Bronchial epithelial cell (primary cell): Measurements from ENCODE around the gene CDK18. TPM values are rescaled to one million over a fixed set of nuclear protein-coding genes. Genes with fewer than 3 reads are reported as not detected.

Source experiments
- DNase-seq: peaks from one replicate; pipeline ENCODE4 v3.0.0-alpha.2; 2010; ENCODE audit warnings: low read depth
- FAIRE-seq: peaks from 2 replicates; lab custom pipeline; 2011; peaks lifted over from hg19 to GRCh38; lab: Jason Lieb, UNC
- H3K27me3 ChIP-seq: 2 replicates; pipeline ENCODE4 v1.5.1; 2011; ENCODE audit warnings: low read length; ENCODE audit not compliant: control insufficient read depth, insufficient read depth
- H3K36me3 ChIP-seq: 2 replicates; pipeline ENCODE4 v1.5.1; 2011; ENCODE audit warnings: low read length; ENCODE audit not compliant: control insufficient read depth, insufficient read depth
- H3K4me3 ChIP-seq: 2 replicates; pipeline ENCODE4 v1.5.1; 2011; ENCODE audit warnings: mild to moderate bottlenecking, low read depth, low read length, control low read depth
- total RNA-seq: library from RNA; depleted of rRNA; stranded (reverse); fragments of >200 nt; gene quantifications from 2 replicates; pipeline ENCODE4 v1.2.1, GENCODE V29; 2014
- TF ChIP-seq, protein P1 (sequence below): IDR thresholded peaks from 2 replicates; pipeline ENCODE4 v1.5.1; 2011; ENCODE audit warnings: mild to moderate bottlenecking, moderate library complexity, low read length, control low read depth, inconsistent platforms; ENCODE audit not compliant: insufficient read depth, severe bottlenecking

CDK18 gene
- total RNA-seq, 1 donor from 2014 or later = 1.8 TPM

DNA sequence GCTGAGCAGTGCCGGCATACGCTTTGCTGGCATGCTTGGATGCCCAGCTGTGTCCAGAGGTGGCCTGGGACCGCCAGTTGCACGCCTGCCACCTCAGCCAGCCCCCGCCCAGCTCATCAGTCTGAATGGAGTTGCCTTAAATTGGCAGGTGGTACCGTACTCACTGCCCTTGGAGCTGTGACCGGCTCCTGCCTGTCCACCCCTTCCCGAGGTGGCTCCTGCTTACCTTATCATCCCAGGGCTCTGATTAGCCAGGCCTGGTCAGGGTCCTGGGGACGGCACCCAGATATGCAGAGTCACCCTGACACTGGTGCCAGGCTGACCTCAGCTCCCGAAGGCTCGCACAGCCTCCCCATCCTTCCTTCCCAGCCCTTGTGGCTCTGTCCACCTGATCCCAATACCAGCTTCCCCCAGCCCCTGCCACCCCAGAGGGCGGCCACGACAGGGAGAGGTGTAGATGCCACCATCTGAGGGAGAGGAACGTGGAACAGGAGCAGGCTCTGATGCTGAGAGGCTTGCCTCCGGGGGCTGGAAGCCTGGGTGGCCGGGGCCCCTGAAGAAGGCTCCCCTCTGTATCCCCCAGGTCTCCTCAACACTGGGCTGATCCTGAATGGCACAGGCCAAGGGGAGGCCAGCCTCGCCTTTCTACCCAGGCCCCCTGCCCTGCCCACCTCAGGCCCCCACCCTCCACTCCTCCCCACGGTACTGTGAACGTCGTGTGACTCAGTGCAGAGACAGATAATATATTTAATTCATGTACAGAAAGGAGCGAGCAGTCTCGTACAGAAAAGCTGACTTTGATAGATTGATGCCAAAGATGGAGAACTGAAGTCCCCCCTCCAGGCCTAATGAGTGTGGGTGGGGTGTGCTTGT, 27.8 kb downstream of the CDK18 start:
- DNase-seq = no peak
- Histone ChIP-seq H3K4me3 (no peak overlapping the region), H3K36me3 (peaks cover 4% of the 10 kb centered on the region), H3K27me3 (no peaks in the 10 kb centered on the region)
- TF ChIP-seq, protein P1, sequence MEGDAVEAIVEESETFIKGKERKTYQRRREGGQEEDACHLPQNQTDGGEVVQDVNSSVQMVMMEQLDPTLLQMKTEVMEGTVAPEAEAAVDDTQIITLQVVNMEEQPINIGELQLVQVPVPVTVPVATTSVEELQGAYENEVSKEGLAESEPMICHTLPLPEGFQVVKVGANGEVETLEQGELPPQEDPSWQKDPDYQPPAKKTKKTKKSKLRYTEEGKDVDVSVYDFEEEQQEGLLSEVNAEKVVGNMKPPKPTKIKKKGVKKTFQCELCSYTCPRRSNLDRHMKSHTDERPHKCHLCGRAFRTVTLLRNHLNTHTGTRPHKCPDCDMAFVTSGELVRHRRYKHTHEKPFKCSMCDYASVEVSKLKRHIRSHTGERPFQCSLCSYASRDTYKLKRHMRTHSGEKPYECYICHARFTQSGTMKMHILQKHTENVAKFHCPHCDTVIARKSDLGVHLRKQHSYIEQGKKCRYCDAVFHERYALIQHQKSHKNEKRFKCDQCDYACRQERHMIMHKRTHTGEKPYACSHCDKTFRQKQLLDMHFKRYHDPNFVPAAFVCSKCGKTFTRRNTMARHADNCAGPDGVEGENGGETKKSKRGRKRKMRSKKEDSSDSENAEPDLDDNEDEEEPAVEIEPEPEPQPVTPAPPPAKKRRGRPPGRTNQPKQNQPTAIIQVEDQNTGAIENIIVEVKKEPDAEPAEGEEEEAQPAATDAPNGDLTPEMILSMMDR = no peak
- FAIRE-seq = no peak

DNA sequence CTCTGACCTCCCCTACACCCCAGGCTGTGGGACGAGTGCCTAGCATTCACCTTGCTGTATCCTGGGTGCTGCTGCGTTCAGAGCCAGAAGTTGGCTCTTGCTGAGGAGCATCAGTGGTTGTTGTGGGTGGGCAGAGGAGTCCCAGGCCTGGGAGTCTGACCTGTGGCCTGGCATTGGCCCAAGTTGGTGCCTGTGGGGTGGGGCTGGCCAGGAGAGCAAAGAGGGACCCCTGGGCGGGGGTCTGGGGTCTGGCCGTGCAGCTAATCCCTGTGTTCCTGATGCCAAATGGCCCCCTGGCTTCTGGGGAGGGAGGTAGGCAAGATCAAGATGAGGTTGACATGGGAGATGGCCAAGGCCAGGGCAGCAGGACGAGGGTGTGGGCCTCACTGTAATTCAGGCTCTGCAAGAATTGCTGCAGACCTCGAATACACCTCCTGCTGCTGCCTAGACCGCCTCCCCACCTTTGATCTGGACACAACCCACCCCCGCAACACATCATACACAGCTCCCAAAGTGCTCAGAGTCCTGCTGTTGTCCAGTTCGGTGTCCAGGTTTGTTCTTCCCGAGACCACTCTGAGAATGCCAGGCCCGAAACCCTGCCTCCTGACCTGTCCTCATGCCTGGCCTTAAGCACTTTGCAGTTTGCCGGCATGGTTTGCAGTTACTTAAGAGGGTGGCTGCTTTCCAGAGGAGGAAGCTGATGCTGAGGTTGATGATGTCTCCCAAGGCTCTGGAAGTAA, 28.7 kb downstream of the CDK18 start:
- FAIRE-seq = no peak
- Histone ChIP-seq H3K36me3 (peaks cover 4% of the 10 kb centered on the region), H3K4me3 (no peak overlapping the region), H3K27me3 (no peaks in the 10 kb centered on the region)
- no peak for DNase-seq
- TF ChIP-seq, protein P1 = no peak

DNA sequence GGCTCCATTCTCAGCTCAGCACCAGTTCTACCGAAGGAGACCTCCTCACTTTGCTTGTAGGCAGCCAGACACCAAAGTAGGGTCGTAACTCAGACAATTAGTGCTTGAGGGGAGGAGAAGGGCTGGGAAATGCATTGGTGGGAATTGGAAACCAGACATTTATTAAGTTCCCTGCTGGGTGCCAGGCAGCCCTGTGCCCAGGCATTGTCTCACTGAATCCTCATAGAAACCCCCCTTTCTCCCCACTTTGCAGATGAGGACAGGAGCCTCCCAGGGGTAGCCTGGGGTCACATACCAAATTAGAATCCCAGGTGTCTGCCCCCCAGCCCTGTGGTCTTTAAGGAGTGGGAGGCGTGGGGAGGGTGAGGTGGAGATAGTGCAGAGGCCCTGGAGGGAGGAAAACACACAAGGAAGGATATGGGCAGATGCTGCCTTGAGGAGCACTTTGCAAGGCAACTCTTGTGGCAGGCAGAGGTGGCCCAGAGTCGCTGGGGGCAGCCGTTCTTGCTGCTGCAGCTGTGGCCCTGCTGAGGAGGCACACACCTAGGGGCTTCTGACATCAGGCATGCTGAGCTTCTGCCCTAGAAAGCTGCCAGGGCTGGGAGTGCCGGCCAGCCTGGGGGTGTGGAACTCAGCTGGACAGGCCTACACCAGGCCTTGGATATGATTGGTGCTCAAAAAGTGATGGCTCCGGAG, 29.4 kb downstream of the CDK18 start:
- TF ChIP-seq, protein P1 = no peak
- FAIRE-seq = no peak
- no peaks in the 10 kb centered on the region for H3K27me3 ChIP-seq
- H3K36me3 ChIP-seq = peaks cover 4% of the 10 kb centered on the region
- no peak for DNase-seq
- no peak overlapping the region for H3K4me3 ChIP-seq

DNA sequence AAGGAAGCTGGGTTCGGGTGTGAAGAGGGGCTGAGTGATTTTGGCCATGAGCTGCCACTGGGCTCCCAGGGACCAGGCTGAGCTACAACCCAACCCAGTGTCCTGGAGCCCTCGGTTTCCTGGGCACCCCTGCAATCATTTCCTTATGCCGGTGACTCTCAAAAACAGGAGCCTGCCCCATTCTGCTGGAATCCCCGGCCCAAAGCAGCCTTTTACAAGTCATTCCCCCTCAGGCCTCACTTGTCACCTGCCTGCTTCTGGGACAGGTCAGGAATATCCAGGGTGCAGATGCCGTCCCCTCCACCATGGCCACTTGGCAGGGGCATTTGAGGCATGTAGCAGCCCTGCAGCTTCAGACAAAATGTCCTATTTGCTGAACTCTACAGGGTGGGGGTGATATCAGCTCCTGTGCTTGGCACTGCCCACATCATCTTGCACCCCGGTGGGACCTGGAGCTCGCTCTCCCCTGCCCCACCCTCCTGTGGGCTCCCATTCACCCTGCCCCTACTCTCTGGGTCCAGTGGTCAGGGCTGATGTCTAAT, 30.0 kb downstream of the CDK18 start:
- peaks cover 4% of the 10 kb centered on the region for H3K36me3 ChIP-seq
- DNase-seq (no peak), FAIRE-seq (no peak)
- TF ChIP-seq, protein P1 = no peak
- no peaks in the 10 kb centered on the region for H3K27me3 ChIP-seq
- no peak overlapping the region for H3K4me3 ChIP-seq

DNA sequence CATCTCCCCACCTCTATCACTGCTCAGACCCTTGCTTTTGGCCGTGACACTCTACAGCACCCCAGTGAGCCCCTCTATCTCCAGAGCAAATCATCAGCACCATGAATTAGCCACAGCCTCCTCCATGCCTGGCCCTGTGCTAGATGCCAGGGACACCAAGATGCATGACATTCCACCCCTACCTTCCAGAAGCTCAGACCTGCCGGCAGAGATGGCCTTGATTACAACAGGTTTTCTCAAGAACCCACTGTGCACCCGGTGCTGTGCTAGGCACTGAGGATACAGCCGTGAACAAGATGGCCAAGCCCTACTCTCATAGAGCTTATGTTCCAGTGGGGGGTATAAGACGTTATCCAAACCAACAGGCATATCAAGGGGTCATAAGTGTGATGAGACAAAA, 30.6 kb downstream of the CDK18 start:
- Histone ChIP-seq H3K4me3 (no peak overlapping the region), H3K27me3 (no peaks in the 10 kb centered on the region), H3K36me3 (peaks cover 4% of the 10 kb centered on the region)
- TF ChIP-seq, protein P1 = no peak
- FAIRE-seq = no peak
- DNase-seq = no peak
